WTC11 (cell line): ENCODE measurements around the gene CAMTA1. TPM values are rescaled to one million over a fixed set of nuclear protein-coding genes. Genes with fewer than 3 reads are reported as not detected.
"Not testable (repeated sequence)": the region's sequence is repeated elsewhere in the genome, so short reads cannot be mapped to it uniquely, and the experiment has no call there.

Experiments
- ATAC-seq: fragments of 200-7000 bp; cut with Tn5 transposase; 2 replicates; pipeline ENCODE4 v1.10.0; 2021; ENCODE audit warnings: mild to moderate bottlenecking, moderate library complexity
- CTCF ChIA-PET: fragments of 300-600 bp; sonication (Branson Sonifier 250); formaldehyde crosslinking; loops from one replicate; lab custom pipeline; 2021; ENCODE audit warnings: antibody characterized with exemption; lab: Charles Lee
- POLR2A ChIA-PET: fragments of 350-600 bp; sonication (Branson Sonifier 250); formaldehyde crosslinking; loops from one replicate; lab custom pipeline; 2021; ENCODE audit warnings: antibody characterized with exemption; lab: Charles Lee
- DNase-seq: peaks from one replicate; pipeline ENCODE4 v3.0.0; 2021; ENCODE audit warnings: low spot score
- H3K27ac Mint-ChIP-seq: 2 replicates; pipeline ENCODE4 v1.8.0; 2021; ENCODE audit warnings: mixed read lengths
- H3K27me3 Mint-ChIP-seq: 2 replicates; pipeline ENCODE4 v1.8.0; 2021; ENCODE audit warnings: low read depth, mild to moderate bottlenecking, moderate library complexity, mixed read lengths
- H3K36me3 Mint-ChIP-seq: 2 replicates; pipeline ENCODE4 v1.8.0; 2021; ENCODE audit warnings: mixed read lengths
- H3K4me1 Mint-ChIP-seq: 2 replicates; pipeline ENCODE4 v1.8.0; 2022; ENCODE audit warnings: mixed read lengths
- H3K4me3 Mint-ChIP-seq: 2 replicates; pipeline ENCODE4 v1.8.0; 2021; ENCODE audit warnings: mild to moderate bottlenecking, moderate library complexity, mixed read lengths
- H3K9me3 Mint-ChIP-seq: 2 replicates; pipeline ENCODE4 v1.8.0; 2021; ENCODE audit warnings: mixed read lengths
- ESRRA ChIP-seq: sonication (generic); formaldehyde crosslinking; IDR thresholded peaks from 2 replicates; pipeline ENCODE4 v1.8.1; 2022; ENCODE audit warnings: mild to moderate bottlenecking, missing genetic modification reagents, borderline replicate concordance
- NFATC4 ChIP-seq: fragments of 250-450 bp; sonication (Bioruptor Pico); IDR thresholded peaks from 2 replicates; pipeline ENCODE4 v1.9.0; 2021; ENCODE audit warnings: mild to moderate bottlenecking
- NR3C1 ChIP-seq: sonication (generic); formaldehyde crosslinking; conservative IDR thresholded peaks from 2 replicates; pipeline ENCODE4 v1.8.1; 2023; ENCODE audit warnings: low read depth, mild to moderate bottlenecking, missing genetic modification reagents
- PRRX2 ChIP-seq: fragments of 250-450 bp; sonication (Bioruptor Pico); IDR thresholded peaks from 2 replicates; pipeline ENCODE4 v1.8.0; 2021; ENCODE audit warnings: mild to moderate bottlenecking
- RELA ChIP-seq: sonication (generic); formaldehyde crosslinking; IDR thresholded peaks from 2 replicates; pipeline ENCODE4 v1.8.1; 2022; ENCODE audit warnings: missing genetic modification reagents, mild to moderate bottlenecking, borderline replicate concordance
- SOX15 ChIP-seq: fragments of 250-450 bp; sonication (Bioruptor Pico); IDR thresholded peaks from 2 replicates; pipeline ENCODE4 v1.9.0; 2021; ENCODE audit warnings: mild to moderate bottlenecking
- ZNF671 ChIP-seq: fragments of 250-450 bp; sonication (Bioruptor Pico); IDR thresholded peaks from 2 replicates; pipeline ENCODE4 v1.8.0; 2021; ENCODE audit warnings: mild to moderate bottlenecking
- total RNA-seq: library from RNA; stranded (reverse); gene quantifications from 3 replicates; pipeline ENCODE4 v1.2.3, GENCODE V29; 2021
- TF ChIP-seq, protein P1 (sequence below): sonication (generic); formaldehyde crosslinking; IDR thresholded peaks from 2 replicates; pipeline ENCODE4 v1.8.1; 2022; ENCODE audit warnings: low read depth, missing genetic modification reagents, borderline replicate concordance
- TF ChIP-seq, protein P2 (sequence below): fragments of 250-450 bp; sonication (Bioruptor Pico); IDR thresholded peaks from 2 replicates; pipeline ENCODE4 v1.8.0; 2021; ENCODE audit warnings: mild to moderate bottlenecking
- TF ChIP-seq, protein P3 (sequence below): sonication (generic); formaldehyde crosslinking; IDR thresholded peaks from 2 replicates; pipeline ENCODE4 v1.8.1; 2023; ENCODE audit warnings: mild to moderate bottlenecking, missing genetic modification reagents
- TF ChIP-seq, protein P4 (sequence below): fragments of 250-450 bp; sonication (Bioruptor Pico); IDR thresholded peaks from 2 replicates; pipeline ENCODE4 v1.9.0; 2021; ENCODE audit warnings: mild to moderate bottlenecking
- TF ChIP-seq, protein P5 (sequence below): sonication (generic); formaldehyde crosslinking; conservative IDR thresholded peaks from 2 replicates; pipeline ENCODE4 v1.8.1; 2022; ENCODE audit warnings: mild to moderate bottlenecking, missing genetic modification reagents
- TF ChIP-seq, protein P6 (sequence below): fragments of 200-600 bp; IDR thresholded peaks from 2 replicates; pipeline ENCODE4 v1.8.0; 2022; ENCODE audit warnings: antibody characterized with exemption
- TF ChIP-seq, protein P7 (sequence below): sonication (generic); formaldehyde crosslinking; IDR thresholded peaks from 2 replicates; pipeline ENCODE4 v1.8.0; 2022; ENCODE audit warnings: mild to moderate bottlenecking, missing genetic modification reagents
- TF ChIP-seq, protein P8 (sequence below): sonication (generic); formaldehyde crosslinking; IDR thresholded peaks from 2 replicates; pipeline ENCODE4 v1.8.1; 2023; ENCODE audit warnings: mild to moderate bottlenecking, missing genetic modification reagents
- TF ChIP-seq, protein P9 (sequence below): sonication (generic); formaldehyde crosslinking; IDR thresholded peaks from 2 replicates; pipeline ENCODE4 v1.8.1; 2022; ENCODE audit warnings: low read depth, mild to moderate bottlenecking, moderate library complexity, missing genetic modification reagents, borderline replicate concordance

Gene CAMTA1
- total RNA-seq, 1 experiment from 2014 or later, result 86.4 TPM

DNA sequence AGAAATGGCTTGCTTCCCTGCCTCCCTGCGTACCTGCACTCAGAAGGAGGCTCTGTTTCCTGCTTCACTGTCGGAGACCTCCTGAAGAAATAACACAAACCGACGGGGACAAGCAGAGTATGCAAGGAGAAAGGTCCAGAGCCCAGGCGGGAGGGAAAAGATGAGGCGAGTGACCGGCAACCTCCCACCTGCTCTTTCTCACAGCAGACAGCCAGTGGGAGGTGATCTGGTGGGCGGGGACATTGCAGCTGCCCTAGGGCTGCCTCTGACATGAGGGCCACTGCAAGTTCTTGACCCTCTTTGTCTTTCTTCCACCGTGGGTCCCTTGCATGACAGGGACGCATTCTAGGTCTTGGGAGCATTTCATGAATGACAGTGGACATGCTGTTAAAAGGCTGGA lies 368.2 kb downstream of the CAMTA1 start (continued):
- no peak for TF ChIP-seq ESRRA (CRISPR knock-in tag)
- no peak for TF ChIP-seq ZNF671 (CRISPR knock-in tag)

DNA sequence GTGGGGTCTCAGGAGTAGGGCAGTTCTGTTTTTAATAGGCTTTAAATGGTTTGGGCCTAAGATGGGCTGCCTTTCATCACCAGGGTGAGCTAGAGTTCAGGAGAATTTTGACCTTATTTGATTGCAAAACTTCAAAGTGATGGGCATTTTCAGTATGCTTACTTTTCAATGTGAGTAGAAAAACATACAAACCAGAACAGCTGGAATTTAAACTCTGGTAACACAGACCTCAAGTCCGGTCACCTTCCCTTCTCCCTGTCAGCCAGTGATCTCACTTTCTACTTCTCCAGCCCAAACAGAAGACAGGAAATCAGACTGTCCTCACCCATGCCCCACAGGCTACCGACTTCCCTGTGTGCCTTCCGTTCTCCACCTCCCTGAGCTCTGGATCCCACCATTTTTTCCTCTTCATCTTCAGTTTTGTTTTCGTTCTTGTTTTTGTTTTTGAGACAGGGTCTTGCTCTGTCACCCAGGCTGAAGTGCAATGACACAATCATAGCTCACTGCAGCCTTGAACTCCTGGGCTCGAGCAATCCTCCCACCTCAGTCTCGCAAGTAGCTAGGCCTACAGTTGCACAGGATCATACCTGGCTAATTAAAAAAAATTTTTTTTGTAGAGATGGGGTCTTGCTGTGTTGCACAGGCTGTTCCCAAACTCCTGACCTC lies 374.0 kb downstream of the CAMTA1 start:
- DNase-seq, result no peak
- Mint-ChIP-seq H3K36me3 (no peaks in the 10 kb centered on the region; the same call in 1 of the 2 replicates), H3K9me3 (peaks cover 23% of the 10 kb centered on the region), H3K4me1 (no peaks in the 10 kb centered on the region), H3K4me3 (no peak overlapping the region), H3K27ac (no peak overlapping the region), H3K27me3 (peaks cover 9% of the 10 kb centered on the region; the same call in 1 of the 2 replicates)
- no peak for ATAC-seq
- no peak for TF ChIP-seq NFATC4 (CRISPR knock-in tag)
- TF ChIP-seq PRRX2 (CRISPR knock-in tag), result no peak
- TF ChIP-seq, protein P1, sequence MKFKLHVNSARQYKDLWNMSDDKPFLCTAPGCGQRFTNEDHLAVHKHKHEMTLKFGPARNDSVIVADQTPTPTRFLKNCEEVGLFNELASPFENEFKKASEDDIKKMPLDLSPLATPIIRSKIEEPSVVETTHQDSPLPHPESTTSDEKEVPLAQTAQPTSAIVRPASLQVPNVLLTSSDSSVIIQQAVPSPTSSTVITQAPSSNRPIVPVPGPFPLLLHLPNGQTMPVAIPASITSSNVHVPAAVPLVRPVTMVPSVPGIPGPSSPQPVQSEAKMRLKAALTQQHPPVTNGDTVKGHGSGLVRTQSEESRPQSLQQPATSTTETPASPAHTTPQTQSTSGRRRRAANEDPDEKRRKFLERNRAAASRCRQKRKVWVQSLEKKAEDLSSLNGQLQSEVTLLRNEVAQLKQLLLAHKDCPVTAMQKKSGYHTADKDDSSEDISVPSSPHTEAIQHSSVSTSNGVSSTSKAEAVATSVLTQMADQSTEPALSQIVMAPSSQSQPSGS (CRISPR knock-in tag), result no peak
- TF ChIP-seq, protein P2, sequence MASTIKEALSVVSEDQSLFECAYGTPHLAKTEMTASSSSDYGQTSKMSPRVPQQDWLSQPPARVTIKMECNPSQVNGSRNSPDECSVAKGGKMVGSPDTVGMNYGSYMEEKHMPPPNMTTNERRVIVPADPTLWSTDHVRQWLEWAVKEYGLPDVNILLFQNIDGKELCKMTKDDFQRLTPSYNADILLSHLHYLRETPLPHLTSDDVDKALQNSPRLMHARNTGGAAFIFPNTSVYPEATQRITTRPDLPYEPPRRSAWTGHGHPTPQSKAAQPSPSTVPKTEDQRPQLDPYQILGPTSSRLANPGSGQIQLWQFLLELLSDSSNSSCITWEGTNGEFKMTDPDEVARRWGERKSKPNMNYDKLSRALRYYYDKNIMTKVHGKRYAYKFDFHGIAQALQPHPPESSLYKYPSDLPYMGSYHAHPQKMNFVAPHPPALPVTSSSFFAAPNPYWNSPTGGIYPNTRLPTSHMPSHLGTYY (CRISPR knock-in tag), result no peak
- TF ChIP-seq, protein P3, sequence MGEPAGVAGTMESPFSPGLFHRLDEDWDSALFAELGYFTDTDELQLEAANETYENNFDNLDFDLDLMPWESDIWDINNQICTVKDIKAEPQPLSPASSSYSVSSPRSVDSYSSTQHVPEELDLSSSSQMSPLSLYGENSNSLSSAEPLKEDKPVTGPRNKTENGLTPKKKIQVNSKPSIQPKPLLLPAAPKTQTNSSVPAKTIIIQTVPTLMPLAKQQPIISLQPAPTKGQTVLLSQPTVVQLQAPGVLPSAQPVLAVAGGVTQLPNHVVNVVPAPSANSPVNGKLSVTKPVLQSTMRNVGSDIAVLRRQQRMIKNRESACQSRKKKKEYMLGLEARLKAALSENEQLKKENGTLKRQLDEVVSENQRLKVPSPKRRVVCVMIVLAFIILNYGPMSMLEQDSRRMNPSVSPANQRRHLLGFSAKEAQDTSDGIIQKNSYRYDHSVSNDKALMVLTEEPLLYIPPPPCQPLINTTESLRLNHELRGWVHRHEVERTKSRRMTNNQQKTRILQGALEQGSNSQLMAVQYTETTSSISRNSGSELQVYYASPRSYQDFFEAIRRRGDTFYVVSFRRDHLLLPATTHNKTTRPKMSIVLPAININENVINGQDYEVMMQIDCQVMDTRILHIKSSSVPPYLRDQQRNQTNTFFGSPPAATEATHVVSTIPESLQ, result no peak
- POLR2A ChIA-PET, result no interaction called here
- CTCF ChIA-PET, result no interaction called here

DNA sequence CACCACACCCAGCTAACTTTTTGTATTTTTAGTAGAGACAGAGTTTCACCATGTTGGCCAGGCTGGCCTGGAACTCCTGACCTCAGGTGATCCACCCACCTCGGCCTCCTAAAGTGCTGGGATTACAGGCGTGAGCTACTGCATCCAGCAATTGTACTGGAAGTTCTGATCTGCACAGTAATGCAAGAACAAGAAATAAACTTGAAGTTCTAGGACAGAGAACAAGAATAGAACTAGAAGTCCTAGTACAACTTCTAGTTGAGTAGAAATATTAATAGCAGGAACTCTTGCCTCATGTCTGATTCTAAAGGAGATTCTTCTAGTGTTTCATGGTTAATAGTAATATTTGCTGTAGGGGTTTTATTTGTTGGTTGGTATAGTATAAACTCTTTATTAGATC lies 383.3 kb downstream of the CAMTA1 start:
- CTCF ChIA-PET, DNase-seq, H3K36me3 Mint-ChIP-seq, POLR2A ChIA-PET, H3K27ac Mint-ChIP-seq, H3K9me3 Mint-ChIP-seq, H3K4me1 Mint-ChIP-seq, H3K27me3 Mint-ChIP-seq, ATAC-seq, H3K4me3 Mint-ChIP-seq: not testable (repeated sequence)

DNA sequence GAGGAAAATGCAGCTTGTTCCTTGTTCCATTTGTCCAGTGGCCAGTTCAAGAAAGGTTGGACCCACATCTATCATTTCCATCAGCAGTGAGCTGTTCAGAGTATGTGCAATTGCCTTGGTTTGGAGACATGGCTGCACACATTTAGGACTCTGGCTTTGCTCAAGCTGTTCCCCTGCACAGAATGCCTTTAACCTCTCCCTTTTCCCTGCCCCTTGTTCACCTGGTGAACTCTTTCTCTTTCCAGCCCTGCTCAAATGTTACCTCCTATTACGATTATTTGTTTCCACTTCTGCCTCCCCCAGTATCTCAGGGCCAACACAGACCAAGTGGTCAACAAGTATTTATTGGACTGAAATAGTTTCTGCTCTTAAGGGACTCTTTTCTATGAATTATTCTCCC lies 385.9 kb downstream of the CAMTA1 start:
- H3K4me3 Mint-ChIP-seq, result no peak overlapping the region
- ChIA-PET CTCF (no interaction called here), POLR2A (no interaction called here)
- DNase-seq, result no peak
- H3K27ac Mint-ChIP-seq, result no peak overlapping the region
- no peaks in the 10 kb centered on the region for H3K9me3 Mint-ChIP-seq
- ATAC-seq, result no peak
- H3K27me3 Mint-ChIP-seq, result no peaks in the 10 kb centered on the region
- H3K4me1 Mint-ChIP-seq, result no peaks in the 10 kb centered on the region
- H3K36me3 Mint-ChIP-seq, result no peaks in the 10 kb centered on the region
- TF ChIP-seq, protein P4, sequence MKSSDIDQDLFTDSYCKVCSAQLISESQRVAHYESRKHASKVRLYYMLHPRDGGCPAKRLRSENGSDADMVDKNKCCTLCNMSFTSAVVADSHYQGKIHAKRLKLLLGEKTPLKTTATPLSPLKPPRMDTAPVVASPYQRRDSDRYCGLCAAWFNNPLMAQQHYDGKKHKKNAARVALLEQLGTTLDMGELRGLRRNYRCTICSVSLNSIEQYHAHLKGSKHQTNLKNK (CRISPR knock-in tag), result no peak
- TF ChIP-seq, protein P5, sequence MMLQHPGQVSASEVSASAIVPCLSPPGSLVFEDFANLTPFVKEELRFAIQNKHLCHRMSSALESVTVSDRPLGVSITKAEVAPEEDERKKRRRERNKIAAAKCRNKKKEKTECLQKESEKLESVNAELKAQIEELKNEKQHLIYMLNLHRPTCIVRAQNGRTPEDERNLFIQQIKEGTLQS, result no peak
- TF ChIP-seq, protein P6, sequence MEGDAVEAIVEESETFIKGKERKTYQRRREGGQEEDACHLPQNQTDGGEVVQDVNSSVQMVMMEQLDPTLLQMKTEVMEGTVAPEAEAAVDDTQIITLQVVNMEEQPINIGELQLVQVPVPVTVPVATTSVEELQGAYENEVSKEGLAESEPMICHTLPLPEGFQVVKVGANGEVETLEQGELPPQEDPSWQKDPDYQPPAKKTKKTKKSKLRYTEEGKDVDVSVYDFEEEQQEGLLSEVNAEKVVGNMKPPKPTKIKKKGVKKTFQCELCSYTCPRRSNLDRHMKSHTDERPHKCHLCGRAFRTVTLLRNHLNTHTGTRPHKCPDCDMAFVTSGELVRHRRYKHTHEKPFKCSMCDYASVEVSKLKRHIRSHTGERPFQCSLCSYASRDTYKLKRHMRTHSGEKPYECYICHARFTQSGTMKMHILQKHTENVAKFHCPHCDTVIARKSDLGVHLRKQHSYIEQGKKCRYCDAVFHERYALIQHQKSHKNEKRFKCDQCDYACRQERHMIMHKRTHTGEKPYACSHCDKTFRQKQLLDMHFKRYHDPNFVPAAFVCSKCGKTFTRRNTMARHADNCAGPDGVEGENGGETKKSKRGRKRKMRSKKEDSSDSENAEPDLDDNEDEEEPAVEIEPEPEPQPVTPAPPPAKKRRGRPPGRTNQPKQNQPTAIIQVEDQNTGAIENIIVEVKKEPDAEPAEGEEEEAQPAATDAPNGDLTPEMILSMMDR, result no peak
- no peak for TF ChIP-seq NFATC4 (CRISPR knock-in tag)
- TF ChIP-seq NR3C1 (CRISPR knock-in tag), result no peak
- TF ChIP-seq, protein P7, sequence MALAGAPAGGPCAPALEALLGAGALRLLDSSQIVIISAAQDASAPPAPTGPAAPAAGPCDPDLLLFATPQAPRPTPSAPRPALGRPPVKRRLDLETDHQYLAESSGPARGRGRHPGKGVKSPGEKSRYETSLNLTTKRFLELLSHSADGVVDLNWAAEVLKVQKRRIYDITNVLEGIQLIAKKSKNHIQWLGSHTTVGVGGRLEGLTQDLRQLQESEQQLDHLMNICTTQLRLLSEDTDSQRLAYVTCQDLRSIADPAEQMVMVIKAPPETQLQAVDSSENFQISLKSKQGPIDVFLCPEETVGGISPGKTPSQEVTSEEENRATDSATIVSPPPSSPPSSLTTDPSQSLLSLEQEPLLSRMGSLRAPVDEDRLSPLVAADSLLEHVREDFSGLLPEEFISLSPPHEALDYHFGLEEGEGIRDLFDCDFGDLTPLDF (CRISPR knock-in tag), result no peak
- TF ChIP-seq, protein P8, sequence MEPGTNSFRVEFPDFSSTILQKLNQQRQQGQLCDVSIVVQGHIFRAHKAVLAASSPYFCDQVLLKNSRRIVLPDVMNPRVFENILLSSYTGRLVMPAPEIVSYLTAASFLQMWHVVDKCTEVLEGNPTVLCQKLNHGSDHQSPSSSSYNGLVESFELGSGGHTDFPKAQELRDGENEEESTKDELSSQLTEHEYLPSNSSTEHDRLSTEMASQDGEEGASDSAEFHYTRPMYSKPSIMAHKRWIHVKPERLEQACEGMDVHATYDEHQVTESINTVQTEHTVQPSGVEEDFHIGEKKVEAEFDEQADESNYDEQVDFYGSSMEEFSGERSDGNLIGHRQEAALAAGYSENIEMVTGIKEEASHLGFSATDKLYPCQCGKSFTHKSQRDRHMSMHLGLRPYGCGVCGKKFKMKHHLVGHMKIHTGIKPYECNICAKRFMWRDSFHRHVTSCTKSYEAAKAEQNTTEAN (CRISPR knock-in tag), result no peak
- TF ChIP-seq RELA (CRISPR knock-in tag), result no peak
- TF ChIP-seq, protein P1 (CRISPR knock-in tag), result no peak
- TF ChIP-seq, protein P9, sequence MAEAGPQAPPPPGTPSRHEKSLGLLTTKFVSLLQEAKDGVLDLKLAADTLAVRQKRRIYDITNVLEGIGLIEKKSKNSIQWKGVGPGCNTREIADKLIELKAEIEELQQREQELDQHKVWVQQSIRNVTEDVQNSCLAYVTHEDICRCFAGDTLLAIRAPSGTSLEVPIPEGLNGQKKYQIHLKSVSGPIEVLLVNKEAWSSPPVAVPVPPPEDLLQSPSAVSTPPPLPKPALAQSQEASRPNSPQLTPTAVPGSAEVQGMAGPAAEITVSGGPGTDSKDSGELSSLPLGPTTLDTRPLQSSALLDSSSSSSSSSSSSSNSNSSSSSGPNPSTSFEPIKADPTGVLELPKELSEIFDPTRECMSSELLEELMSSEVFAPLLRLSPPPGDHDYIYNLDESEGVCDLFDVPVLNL, result no peak
- no peak for TF ChIP-seq SOX15
